Measurements from ENCODE around the gene HTR4. TPM values are rescaled to one million over a fixed set of nuclear protein-coding genes. Genes with fewer than 3 reads are reported as not detected.

HTR4 gene
- total and polyA plus RNA-seq, 12 donors, result 0.16 to 1.1 (median 0.40) TPM; not detected in 2

DNA sequence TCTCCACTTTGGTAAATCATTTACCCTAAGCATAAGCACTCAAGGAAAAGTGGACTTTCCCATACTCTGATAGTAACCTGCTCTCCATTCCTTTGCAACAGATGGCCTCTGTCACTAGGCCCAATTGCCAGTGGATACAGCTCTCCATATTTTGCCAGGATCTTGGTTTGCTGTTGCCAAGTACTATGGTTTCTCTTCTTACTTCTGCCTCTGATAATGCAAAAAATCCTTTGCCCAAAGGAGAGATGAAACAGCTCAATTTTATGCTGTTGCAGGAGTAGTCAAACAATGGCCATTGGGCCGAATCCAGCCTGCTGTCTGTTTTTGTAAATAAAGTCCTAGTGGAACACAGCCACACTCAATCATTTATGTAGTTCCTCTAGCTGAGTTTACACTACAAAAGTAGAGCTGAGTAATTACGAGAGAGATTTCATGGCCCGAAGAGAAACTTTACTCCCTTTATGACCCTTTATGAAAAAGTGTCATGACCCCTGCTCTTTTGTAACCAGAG, 92.5 kb downstream of the HTR4 start:
- intact Hi-C loops (cut with DNase I), result no loop called here
- no peaks in the 10 kb centered on the region for H3K36me3 ChIP-seq
- no peak overlapping the region for H3K4me3 ChIP-seq
- ATAC-seq (no peak), DNase-seq (no peak)
- H3K27ac ChIP-seq, result no peak overlapping the region
- H3K27me3 ChIP-seq, result no peaks in the 10 kb centered on the region
- no peaks in the 10 kb centered on the region for H3K9me3 ChIP-seq
- peaks cover 0 to 8% (median 0%) of the 10 kb centered on the region in 9 donors for H3K4me1 ChIP-seq
- TF ChIP-seq, protein P1, sequence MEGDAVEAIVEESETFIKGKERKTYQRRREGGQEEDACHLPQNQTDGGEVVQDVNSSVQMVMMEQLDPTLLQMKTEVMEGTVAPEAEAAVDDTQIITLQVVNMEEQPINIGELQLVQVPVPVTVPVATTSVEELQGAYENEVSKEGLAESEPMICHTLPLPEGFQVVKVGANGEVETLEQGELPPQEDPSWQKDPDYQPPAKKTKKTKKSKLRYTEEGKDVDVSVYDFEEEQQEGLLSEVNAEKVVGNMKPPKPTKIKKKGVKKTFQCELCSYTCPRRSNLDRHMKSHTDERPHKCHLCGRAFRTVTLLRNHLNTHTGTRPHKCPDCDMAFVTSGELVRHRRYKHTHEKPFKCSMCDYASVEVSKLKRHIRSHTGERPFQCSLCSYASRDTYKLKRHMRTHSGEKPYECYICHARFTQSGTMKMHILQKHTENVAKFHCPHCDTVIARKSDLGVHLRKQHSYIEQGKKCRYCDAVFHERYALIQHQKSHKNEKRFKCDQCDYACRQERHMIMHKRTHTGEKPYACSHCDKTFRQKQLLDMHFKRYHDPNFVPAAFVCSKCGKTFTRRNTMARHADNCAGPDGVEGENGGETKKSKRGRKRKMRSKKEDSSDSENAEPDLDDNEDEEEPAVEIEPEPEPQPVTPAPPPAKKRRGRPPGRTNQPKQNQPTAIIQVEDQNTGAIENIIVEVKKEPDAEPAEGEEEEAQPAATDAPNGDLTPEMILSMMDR (IDR thresholded peaks at IDR 0.05), result no peak
- 71 to 74% methylated on average over 3 of the region's 3 CpGs for WGBS, 2 donors

DNA sequence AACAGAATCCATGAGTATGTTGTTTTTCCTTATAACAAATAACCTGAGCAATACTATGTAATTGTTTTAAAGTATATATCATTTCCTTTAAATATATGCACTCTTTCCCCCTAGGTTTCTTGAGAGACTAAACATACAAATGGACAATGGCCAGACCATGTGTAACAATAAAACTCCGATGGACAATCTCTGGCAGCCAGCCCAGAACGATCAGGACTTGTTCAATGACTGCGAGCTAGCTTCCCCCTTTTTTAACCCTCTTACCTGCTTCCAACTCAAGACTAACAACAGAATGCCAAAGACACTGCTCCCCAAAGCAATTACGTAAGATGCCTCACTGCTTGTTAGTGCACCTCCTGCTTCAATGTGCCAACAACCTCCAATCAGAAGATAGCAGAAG, 94.9 kb downstream of the HTR4 start:
- TF ChIP-seq, protein P1 (IDR thresholded peaks at IDR 0.05), result no peak
- Histone ChIP-seq H3K9me3 (no peaks in the 10 kb centered on the region), H3K27ac (no peak overlapping the region), H3K4me1 (no peaks in the 10 kb centered on the region), H3K27me3 (no peaks in the 10 kb centered on the region), H3K4me3 (no peak overlapping the region), H3K36me3 (no peaks in the 10 kb centered on the region)
- no peak for DNase-seq
- ATAC-seq, result no peak
- intact Hi-C loops (cut with DNase I), result no loop called here
- 36% methylated on average over 4 of the region's 4 CpGs for WGBS, 2 donors

DNA sequence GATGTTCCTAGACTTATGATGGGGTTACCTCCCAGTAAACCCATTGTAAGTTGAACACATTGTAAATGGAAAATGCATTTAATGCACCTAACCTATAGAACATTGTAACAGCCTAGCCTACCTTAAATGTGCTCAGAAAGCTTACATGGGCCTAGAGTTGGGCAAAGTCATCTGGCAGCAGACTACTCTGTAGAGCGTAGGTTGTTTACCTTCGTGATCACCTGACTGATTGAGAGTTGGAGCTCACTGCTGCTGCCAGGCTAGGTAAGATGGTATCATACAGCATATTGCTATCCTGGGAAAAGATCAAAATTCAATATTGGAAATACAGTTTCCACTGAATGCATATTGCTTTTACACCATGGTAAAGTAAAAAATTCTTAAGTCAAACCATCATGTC, 95.4 kb downstream of the HTR4 start:
- WGBS, 2 donors, result 93 to 97% methylated on average over 2 of the region's 2 CpGs
- H3K27ac ChIP-seq, result no peak overlapping the region
- H3K4me1 ChIP-seq, result no peaks in the 10 kb centered on the region
- no peaks in the 10 kb centered on the region for H3K9me3 ChIP-seq
- intact Hi-C loops (cut with DNase I), result no loop called here
- TF ChIP-seq, protein P1 (IDR thresholded peaks at IDR 0.05), result no peak
- H3K4me3 ChIP-seq, result no peak overlapping the region
- no peaks in the 10 kb centered on the region for H3K27me3 ChIP-seq
- no peak for DNase-seq
- no peak for ATAC-seq
- H3K36me3 ChIP-seq, result no peaks in the 10 kb centered on the region

DNA sequence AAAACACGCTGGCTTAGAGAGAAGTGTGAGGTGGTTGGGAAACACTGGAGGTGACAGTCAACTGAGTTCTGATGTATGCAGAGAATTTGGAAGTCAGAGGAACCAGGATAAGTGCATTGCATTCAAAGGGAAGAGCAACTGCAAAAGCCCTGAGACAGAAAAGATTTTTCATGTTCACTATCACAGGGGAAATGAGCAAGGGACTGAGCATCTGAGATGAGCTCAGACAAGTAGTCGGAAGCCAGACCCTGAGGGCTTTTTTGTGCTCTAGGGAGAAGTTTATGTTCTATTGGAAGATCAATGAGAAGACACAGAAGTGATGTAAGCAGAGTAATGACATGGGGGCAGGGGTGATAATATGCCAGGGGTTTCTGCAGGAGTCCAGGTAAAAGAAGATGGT, 97.5 kb downstream of the HTR4 start:
- WGBS, 2 donors, result 75 to 83% methylated on average over 2 of the region's 2 CpGs
- intact Hi-C loops (cut with DNase I), result no loop called here
- TF ChIP-seq, protein P1 (IDR thresholded peaks at IDR 0.05), result no peak
- Histone ChIP-seq H3K27ac (no peak overlapping the region), H3K36me3 (no peaks in the 10 kb centered on the region), H3K4me3 (no peak overlapping the region), H3K9me3 (no peaks in the 10 kb centered on the region), H3K27me3 (no peaks in the 10 kb centered on the region), H3K4me1 (no peaks in the 10 kb centered on the region)
- DNase-seq (no peak), ATAC-seq (no peak)
